Bronchial epithelial cell (primary cell): ENCODE data around the gene SNAP23. TPM values are rescaled to one million over a fixed set of nuclear protein-coding genes. Genes with fewer than 3 reads are reported as not detected.

Experiments used
- DNase-seq: peaks from one replicate; pipeline ENCODE4 v3.0.0-alpha.2; 2010; ENCODE audit warnings: low read depth
- FAIRE-seq: peaks from 2 replicates; lab custom pipeline; 2011; peaks lifted over from hg19 to GRCh38; lab: Jason Lieb, UNC
- H3K27me3 ChIP-seq: 2 replicates; pipeline ENCODE4 v1.5.1; 2011; ENCODE audit warnings: low read length; ENCODE audit not compliant: control insufficient read depth, insufficient read depth
- H3K36me3 ChIP-seq: 2 replicates; pipeline ENCODE4 v1.5.1; 2011; ENCODE audit warnings: low read length; ENCODE audit not compliant: control insufficient read depth, insufficient read depth
- H3K4me3 ChIP-seq: 2 replicates; pipeline ENCODE4 v1.5.1; 2011; ENCODE audit warnings: mild to moderate bottlenecking, low read depth, low read length, control low read depth
- total RNA-seq: library from RNA; depleted of rRNA; stranded (reverse); fragments of >200 nt; gene quantifications from 2 replicates; pipeline ENCODE4 v1.2.1, GENCODE V29; 2014
- TF ChIP-seq, protein P1 (sequence below): IDR thresholded peaks from 2 replicates; pipeline ENCODE4 v1.5.1; 2011; ENCODE audit warnings: mild to moderate bottlenecking, moderate library complexity, low read length, control low read depth, inconsistent platforms; ENCODE audit not compliant: insufficient read depth, severe bottlenecking

Gene SNAP23
- total RNA-seq, 1 donor from 2014 or later, result 58.2 TPM

DNA sequence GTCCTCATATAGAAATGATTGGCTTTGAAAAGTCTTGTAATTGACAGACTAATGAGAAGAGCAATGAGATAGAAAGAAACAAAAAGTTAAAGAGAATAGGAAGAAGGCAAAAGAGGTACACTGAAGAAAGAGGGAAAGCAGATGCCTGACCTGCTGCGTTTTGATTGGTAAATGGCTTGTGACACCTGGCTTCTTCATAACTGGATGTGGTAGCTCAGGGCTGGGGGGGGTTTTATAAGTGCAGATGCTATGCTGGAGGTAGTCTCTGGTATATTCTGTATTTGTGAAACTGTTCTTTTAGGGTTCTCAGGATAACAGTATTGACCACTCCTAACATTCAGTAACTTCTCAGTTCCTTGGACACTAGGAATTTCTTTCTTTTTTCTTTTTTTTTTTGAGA is 81.3 kb downstream of the SNAP23 start:
- Histone ChIP-seq H3K36me3 (no peaks in the 10 kb centered on the region), H3K27me3 (peaks cover 1% of the 10 kb centered on the region), H3K4me3 (no peak overlapping the region)
- FAIRE-seq (no peak), DNase-seq (no peak)
- TF ChIP-seq, protein P1, sequence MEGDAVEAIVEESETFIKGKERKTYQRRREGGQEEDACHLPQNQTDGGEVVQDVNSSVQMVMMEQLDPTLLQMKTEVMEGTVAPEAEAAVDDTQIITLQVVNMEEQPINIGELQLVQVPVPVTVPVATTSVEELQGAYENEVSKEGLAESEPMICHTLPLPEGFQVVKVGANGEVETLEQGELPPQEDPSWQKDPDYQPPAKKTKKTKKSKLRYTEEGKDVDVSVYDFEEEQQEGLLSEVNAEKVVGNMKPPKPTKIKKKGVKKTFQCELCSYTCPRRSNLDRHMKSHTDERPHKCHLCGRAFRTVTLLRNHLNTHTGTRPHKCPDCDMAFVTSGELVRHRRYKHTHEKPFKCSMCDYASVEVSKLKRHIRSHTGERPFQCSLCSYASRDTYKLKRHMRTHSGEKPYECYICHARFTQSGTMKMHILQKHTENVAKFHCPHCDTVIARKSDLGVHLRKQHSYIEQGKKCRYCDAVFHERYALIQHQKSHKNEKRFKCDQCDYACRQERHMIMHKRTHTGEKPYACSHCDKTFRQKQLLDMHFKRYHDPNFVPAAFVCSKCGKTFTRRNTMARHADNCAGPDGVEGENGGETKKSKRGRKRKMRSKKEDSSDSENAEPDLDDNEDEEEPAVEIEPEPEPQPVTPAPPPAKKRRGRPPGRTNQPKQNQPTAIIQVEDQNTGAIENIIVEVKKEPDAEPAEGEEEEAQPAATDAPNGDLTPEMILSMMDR, result no peak

- H3K4me3 ChIP-seq, result no peak overlapping the region
- H3K27me3 ChIP-seq, result peaks cover 1% of the 10 kb centered on the region
- DNase-seq, result no peak
- FAIRE-seq, result no peak
- TF ChIP-seq, protein P1, result no peak
- H3K36me3 ChIP-seq, result no peaks in the 10 kb centered on the region
Measured at GRCh38 chr15:42577514-42578031, 82.1 kb downstream of the SNAP23 start.

- FAIRE-seq (no peak), DNase-seq (no peak)
- TF ChIP-seq, protein P1, result no peak
- H3K4me3 ChIP-seq, result no peak overlapping the region
- no peaks in the 10 kb centered on the region for H3K36me3 ChIP-seq
- peaks cover 1% of the 10 kb centered on the region for H3K27me3 ChIP-seq
Measured at GRCh38 chr15:42578984-42579537, 83.6 kb downstream of the SNAP23 start.

GRCh38 chr15:42581272-42581730 is 85.9 kb downstream of the SNAP23 start:
- FAIRE-seq (no peak), DNase-seq (peak; percentile 57)
- Histone ChIP-seq H3K4me3 (peak overlapping the region; percentile 41), H3K27me3 (peaks cover 1% of the 10 kb centered on the region), H3K36me3 (no peaks in the 10 kb centered on the region)
- TF ChIP-seq, protein P1, result no peak

Other genes starting within 250 kb of the SNAP23 start
- gene GANC, start 222.4 kb upstream of the SNAP23 start, total RNA-seq, result 13.2 and 14.1 TPM in 2 replicates
- gene TMEM87A, start 222.2 kb upstream of the SNAP23 start, total RNA-seq, result 153 and 156 TPM in 2 replicates
- gene CAPN3, start 136.1 kb upstream of the SNAP23 start, total RNA-seq, result 2.1 and 3.2 TPM in 2 replicates
- 33.3 and 34.5 TPM in 2 replicates for gene ZNF106, start 4.5 kb upstream of the SNAP23 start, total RNA-seq
- gene LRRC57, start 53.2 kb downstream of the SNAP23 start, total RNA-seq, result 17.1 and 20.2 TPM in 2 replicates
- gene HAUS2, start 53.2 kb downstream of the SNAP23 start, total RNA-seq, result 21.4 and 28.2 TPM in 2 replicates
- gene STARD9, start 80.0 kb downstream of the SNAP23 start, total RNA-seq, result 0.64 and 1.6 TPM in 2 replicates
- gene CDAN1, start 241.5 kb downstream of the SNAP23 start, total RNA-seq, result 8.7 and 9.0 TPM in 2 replicates